ENCODE results near the gene SIGLEC12. TPM values are rescaled to one million over a fixed set of nuclear protein-coding genes. Genes with fewer than 3 reads are reported as not detected.
A peak's percentile ranks its signal among the peaks of the same experiment; 100 is the strongest.

The SIGLEC12 gene
- total and polyA plus RNA-seq, 9 of the 15 experiments (the other 6 are each of a cell fraction or from before 2014, with no cell fraction given): 0.08 to 1.3 (median 0.54) TPM

GRCh38 chr19:51546107-51546649 is 44.6 kb upstream of the SIGLEC12 start (continued):
- TF ChIP-seq GTF3C2 (IDR thresholded peaks at IDR 0.05; ENCODE audit: borderline replicate concordance, extremely low read depth, insufficient read length): no peak
- peak; percentile 51; the same call in 1 of the 2 replicates for TF ChIP-seq THAP7 (CRISPR knock-in tag; IDR thresholded peaks at IDR 0.05)
- no peak; the same call in 1 of the 2 replicates for TF ChIP-seq KLF10 (CRISPR knock-in tag; IDR thresholded peaks at IDR 0.05)
- TF ChIP-seq HNRNPLL (IDR thresholded peaks at IDR 0.05; ENCODE audit: low read depth, low read length, poor library complexity, severe bottlenecking): no peak
- TF ChIP-seq BRD9 (IDR thresholded peaks at IDR 0.05; ENCODE audit: low read depth, partially characterized antibody): no peak
- TF ChIP-seq ZNF232 (CRISPR knock-in tag; IDR thresholded peaks at IDR 0.05): no peak
- no peak for TF ChIP-seq HMG20A (CRISPR knock-in tag; conservative IDR thresholded peaks at IDR 0.05)
- peak; percentile 35; the same call in 1 of the 2 replicates for TF ChIP-seq ID3 (CRISPR knock-in tag; IDR thresholded peaks at IDR 0.05)
- peak; percentile 88; the same call in 1 of the 2 replicates for TF ChIP-seq ID3 (tag; IDR thresholded peaks at IDR 0.05)
- peak; percentile 82; the same call in 1 of the 2 replicates for TF ChIP-seq ZNF644 (tag; IDR thresholded peaks at IDR 0.05; ENCODE audit: low read depth)
- 0 out of 4 replicates have a peak, but pooled peaks of 1 of the 2 experiments have one; percentile 13 for TF ChIP-seq FOXA3 (CRISPR knock-in tag; conservative IDR thresholded peaks at IDR 0.05 in 1 of 2, IDR thresholded peaks at IDR 0.05 in 1 of 2)
- peak; percentile 9; the same call in 1 of the 2 replicates for TF ChIP-seq ZNF324 (CRISPR knock-in tag; IDR thresholded peaks at IDR 0.05)
- TF ChIP-seq ZNF586 (CRISPR knock-in tag; conservative IDR thresholded peaks at IDR 0.05): no peak
- TF ChIP-seq IFI16 (CRISPR knock-in tag; IDR thresholded peaks at IDR 0.05): 0 out of 2 replicates have a peak, but pooled peaks have one; percentile 13
- TF ChIP-seq ETV1 (tag; conservative IDR thresholded peaks at IDR 0.05; ENCODE audit: low read depth): no peak; the same call in 1 of the 2 replicates
- peak; percentile 17; the same call in 1 of the 2 replicates for TF ChIP-seq ZNF764 (CRISPR knock-in tag; IDR thresholded peaks at IDR 0.05; ENCODE audit: low read depth)
- no peak for TF ChIP-seq ILK (tag; IDR thresholded peaks at IDR 0.05; ENCODE audit: borderline replicate concordance, low read depth)
- 0 out of 2 replicates have a peak, but pooled peaks have one; percentile 10 for TF ChIP-seq ZNF655 (CRISPR knock-in tag; IDR thresholded peaks at IDR 0.05)
- peak; percentile 12; the same call in 1 of the 2 replicates for TF ChIP-seq RHOXF2B (CRISPR knock-in tag; conservative IDR thresholded peaks at IDR 0.05)
- TF ChIP-seq SNAPC5 (CRISPR knock-in tag; IDR thresholded peaks at IDR 0.05): no peak
- no peak for TF ChIP-seq U2AF1 (optimal IDR thresholded peaks at IDR 0.05; ENCODE audit: low read depth, low read length)
- TF ChIP-seq BRF1 (IDR thresholded peaks at IDR 0.05; ENCODE audit: borderline replicate concordance, extremely low read depth, insufficient read length): no peak
- peak; percentile 54; the same call in 1 of the 2 replicates for TF ChIP-seq HSF4 (CRISPR knock-in tag; IDR thresholded peaks at IDR 0.05; ENCODE audit: borderline replicate concordance)

Measured in K562 (cell line).